CD4-positive, alpha-beta T cell treated with Interleukin-6 at 100 ng/mL for 8 hours (primary cell): ENCODE measurements around the gene CASK.

Experiments used
- DNase-seq: peaks from one replicate; pipeline ENCODE4 v3.0.0-alpha.2; 2020; ENCODE audit warnings: mixed read lengths, low spot score

Gene CASK

GRCh38 chrX:41828826-41829225 is 94.5 kb downstream of the CASK start:
- DNase-seq: no peak

- DNase-seq: no peak
Observed at GRCh38 chrX:41827886-41828285, 95.5 kb downstream of the CASK start.

DNA sequence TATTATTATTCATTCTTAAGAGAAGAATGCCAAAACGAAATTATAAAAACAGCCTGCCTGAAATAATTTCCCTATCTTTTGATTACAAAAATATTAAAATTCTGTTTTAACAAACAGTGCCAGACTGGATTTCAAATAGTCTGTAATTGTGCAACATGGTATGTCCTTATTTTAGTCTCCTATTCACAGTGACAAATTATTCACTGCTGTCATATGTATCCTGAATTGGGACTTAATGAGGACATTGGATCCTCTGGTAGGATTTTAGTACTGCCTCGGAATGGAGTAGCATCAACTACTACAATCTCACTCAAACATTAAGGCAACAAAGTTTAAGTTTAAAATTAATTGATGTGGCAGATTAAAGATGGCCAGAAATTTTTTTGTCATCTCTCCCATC is 97.6 kb downstream of the CASK start:
- no peak for DNase-seq

GRCh38 chrX:41824551-41824950 is 98.8 kb downstream of the CASK start:
- no peak for DNase-seq

- no peak for DNase-seq
Observed at GRCh38 chrX:41823402-41823801, 100.0 kb downstream of the CASK start.

- no peak for DNase-seq
Observed at GRCh38 chrX:41822892-41823291, 100.5 kb downstream of the CASK start.

DNA sequence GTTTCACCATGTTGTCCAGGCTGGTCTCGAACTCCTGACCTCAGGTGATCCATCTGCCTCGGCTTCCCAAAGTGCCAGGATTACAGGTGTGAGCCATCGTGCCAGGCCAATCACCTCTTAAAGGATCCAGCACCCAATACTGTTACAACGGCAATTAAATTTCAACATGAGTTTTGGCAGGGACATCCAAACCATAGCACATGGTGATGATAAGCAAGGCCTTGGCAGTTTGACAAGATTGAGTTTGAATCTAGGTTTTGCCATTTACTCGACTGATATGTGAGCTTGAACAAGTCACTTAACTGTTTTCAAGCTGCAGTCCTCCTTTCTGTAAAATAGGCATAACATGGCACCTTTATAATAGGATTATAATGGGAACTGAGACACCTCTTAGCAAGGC is 115.3 kb downstream of the CASK start:
- no peak for DNase-seq

GRCh38 chrX:41802958-41803357 is 120.4 kb downstream of the CASK start:
- no peak for DNase-seq

- no peak for DNase-seq
Observed at GRCh38 chrX:41799661-41800060, 123.7 kb downstream of the CASK start.

- DNase-seq: no peak
Observed at GRCh38 chrX:41796577-41796976, 126.8 kb downstream of the CASK start.

- DNase-seq: no peak
Observed at GRCh38 chrX:41796046-41796445, 127.3 kb downstream of the CASK start.

DNA sequence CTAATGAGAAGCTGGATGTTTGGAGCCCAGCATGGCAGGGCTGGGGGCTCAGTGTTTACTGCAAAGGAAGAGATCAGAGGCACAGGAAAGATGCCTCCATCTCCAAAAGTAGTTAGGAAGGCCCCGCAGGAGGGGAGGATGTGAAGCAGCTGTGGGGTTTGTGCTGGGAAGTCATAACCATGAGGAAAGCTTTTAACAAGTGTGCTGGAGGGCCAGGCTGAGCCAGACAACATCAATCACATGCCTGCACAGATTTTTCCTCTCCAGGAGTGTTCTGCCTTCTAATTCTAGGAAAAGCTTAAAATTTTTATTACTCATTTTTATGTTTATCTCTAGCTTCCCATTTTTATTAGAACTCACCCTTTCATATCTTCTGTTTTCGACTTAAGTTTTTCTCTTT is 134.0 kb downstream of the CASK start:
- DNase-seq: no peak

GRCh38 chrX:41785685-41786084 is 137.7 kb downstream of the CASK start:
- DNase-seq: no peak

DNA sequence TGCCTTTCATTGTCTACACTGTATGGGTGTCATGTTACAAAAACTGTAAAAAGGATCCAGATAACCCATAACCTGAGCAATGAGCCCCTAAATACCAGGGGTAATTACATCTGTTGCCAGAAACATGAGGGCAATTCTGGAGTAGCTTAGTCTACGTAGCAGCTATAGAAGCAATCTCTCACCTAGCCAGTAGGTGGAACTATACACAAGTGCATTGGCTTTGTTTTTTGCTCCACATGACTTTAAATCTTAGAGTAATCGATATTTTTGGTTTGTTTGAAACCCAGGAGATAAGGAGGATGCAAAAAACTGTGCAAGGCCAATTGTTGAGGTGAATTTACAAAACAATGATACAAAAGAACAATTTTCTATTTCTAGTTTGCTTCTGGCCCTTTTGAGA is 141.9 kb downstream of the CASK start:
- DNase-seq: peak; percentile 38

DNA sequence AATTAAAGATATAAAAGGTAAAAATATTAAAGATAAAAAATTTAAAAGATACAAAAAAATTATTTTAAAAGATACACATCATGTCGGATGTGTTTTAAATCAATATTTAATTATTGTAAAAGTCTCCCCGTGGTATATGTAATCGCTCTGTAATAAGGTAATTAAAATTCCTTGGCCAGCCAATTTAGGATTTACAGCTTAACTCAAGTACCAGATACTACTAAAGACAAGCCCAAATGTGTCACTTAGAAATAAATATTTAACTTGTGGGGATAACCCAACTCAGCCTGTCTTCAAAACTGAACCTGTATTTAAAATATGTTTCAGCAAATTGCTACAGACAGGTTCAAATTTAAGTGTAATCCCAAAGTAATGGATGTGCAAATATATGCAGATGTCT is 143.4 kb downstream of the CASK start:
- DNase-seq: no peak

DNA sequence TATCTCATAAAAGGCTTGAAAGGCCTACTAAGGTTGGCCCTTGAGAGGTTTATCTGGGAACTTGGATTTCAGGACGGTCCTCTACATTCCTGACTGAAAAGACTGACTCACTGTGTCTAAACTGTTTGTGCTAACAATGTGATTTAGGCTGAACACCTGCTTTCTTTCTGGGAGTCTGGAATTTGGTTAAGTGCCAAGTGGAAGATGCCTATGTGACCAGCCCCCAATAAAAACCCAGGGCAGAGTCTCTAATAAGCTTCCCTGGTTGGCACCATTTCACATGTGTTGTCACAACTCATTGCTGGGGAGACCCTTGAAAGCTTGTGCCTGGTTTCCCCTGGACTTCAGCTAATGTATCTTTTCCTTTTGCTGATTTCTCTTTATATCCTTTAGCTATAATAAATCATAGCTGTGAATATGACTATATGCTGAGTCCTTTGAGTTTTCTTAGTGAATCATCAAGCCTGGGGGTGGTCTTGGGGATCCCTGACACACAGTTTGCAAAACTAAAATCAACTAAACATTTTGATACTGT is 144.3 kb downstream of the CASK start:
- no peak for DNase-seq

GRCh38 chrX:41761702-41762101 is 161.7 kb downstream of the CASK start:
- DNase-seq: no peak

DNA sequence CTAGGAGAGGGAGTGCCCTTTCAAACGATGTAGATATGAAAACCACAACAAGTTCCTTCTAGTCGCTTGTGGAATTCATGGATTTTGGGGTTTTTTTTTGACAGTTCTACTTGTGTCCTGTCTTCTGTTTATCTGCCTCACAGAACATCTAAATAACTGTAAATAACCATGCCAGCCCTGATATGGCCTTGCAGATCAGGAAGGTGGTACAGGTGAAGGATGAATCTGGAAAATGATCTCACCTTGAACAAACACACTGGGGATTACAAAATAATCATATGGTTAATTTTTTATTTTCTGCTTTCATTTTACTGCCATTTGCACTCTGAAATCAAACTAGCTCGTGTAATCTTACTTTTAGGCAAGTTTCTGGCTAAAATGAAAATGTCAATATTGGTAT is 162.2 kb downstream of the CASK start:
- DNase-seq: no peak

DNA sequence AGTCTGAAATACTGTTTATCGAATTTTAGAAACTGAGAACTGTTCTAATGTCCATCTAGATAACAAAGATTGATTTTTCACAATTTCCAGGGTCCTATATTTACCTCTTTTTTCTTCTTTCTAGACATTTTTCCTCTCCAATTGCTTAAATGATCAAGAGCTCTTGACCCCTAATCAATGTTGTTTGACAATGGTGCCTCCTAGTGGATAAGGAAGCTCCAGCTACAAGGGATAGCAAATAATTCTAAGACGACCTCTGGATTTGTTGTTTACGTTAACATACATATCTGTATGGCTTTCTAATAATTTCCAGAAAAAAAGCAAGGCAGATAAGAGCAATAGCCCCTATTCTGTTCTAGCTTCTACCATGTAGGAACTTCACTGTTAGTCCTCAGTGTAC is 163.5 kb downstream of the CASK start:
- no peak for DNase-seq

DNA sequence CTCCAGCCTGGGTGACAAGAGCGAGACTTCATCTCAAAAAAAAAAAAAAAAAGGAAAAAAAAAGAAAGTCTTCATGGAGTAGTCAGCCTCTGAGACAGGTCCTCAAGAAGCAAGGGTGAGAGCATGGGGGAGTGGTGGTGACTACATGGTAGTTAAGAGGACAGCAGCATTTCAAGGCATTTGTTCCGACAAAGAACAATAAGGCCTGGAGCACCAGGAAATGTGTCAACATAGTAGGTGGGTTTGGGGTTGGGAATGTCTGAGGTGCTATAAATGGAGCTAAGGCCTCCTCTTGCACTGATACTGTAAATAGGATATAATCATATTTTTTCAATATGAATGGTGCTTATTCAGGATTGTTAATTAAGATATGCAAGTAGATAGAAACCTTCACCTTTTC is 165.0 kb downstream of the CASK start:
- no peak for DNase-seq

- no peak for DNase-seq
Observed at GRCh38 chrX:41750716-41751115, 172.6 kb downstream of the CASK start.

GRCh38 chrX:41739871-41740270 is 183.5 kb downstream of the CASK start:
- no peak for DNase-seq

DNA sequence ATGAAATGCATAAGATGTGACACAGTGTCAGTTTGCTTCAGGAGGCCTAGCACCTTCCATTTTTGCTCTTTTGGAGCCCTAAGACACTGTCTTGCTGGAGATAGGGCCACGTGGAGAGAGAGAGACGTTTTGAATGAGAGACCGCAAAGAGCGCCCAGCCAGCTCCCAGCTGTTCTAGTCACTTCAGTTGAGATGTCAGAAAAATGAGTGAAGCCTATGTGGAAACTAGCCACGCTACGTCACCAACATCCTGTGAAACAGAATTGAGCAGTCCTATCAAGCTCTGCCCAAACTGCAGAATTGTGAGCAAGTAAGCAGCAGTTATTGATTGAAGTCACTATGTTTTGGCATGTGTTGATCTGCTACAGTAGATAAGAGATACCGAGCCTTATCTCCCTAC is 186.3 kb downstream of the CASK start:
- DNase-seq: no peak

DNA sequence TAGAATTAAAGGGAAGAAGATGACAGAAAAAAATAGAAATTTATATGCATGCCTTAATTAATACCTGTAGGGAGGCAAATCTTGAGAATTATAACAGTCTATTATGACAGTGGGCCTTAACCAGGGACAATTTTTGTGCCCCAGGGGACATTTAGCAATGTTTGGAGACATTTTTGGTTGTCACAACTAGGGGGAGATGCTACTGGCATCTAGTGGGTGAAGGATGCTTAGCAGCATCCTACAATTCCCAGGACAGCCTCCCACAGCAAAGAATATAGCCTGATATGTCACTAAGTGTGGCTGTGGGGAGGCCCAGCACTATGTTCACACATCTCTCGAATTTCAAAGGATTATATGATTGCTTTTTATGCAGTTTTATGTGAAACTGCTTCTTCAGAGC is 188.8 kb downstream of the CASK start:
- no peak for DNase-seq

GRCh38 chrX:41733939-41734338 is 189.4 kb downstream of the CASK start:
- no peak for DNase-seq
